Pulmonary artery endothelial cell (primary cell): ENCODE measurements around the gene SYTL3. TPM values are rescaled to one million over a fixed set of nuclear protein-coding genes. Genes with fewer than 3 reads are reported as not detected.
"Not testable (repeated sequence)": the region's sequence is repeated elsewhere in the genome, so short reads cannot be mapped to it uniquely, and the experiment has no call there.

Experiments used
- DNase-seq: peaks from one replicate; pipeline ENCODE4 v3.0.0-alpha.2; 2011; ENCODE audit warnings: low read depth, low spot score
- total RNA-seq: library from RNA; depleted of rRNA; stranded (reverse); fragments of >200 nt; gene quantifications from 2 replicates; pipeline ENCODE4 v1.2.3, GENCODE V29; 2014

The SYTL3 gene
- total RNA-seq, 1 donor from 2014 or later: 0.92 TPM

DNA sequence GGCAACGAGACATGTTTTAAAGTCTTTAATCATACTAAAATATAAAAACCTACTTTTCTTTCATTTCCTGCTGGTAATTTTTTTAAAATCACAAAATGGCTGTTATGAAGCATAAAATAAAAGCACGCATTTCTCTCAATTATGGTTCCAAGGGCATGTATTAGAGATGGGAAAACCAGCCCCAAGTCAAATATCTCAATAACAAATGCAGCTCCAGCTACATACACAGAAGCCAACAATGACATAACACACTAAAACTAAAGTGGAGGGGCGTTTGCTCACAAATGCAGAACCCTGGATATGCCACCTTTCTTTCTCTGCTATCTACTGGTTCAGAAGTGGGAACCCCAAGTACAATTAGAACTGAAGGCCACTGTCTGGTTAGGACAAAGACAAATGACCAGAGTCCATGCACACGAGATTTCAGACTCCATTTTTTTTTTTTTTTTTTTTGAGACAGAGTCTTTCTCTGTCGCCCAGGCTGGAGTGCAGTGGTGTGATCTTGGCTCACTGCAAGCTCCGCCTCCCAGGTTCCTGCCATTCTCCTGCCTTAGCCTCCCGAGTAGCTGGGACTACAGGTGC lies 141.5 kb downstream of the SYTL3 start:
- DNase-seq: no peak

GRCh38 chr6:158792505-158792904 lies 142.7 kb downstream of the SYTL3 start:
- DNase-seq: not testable (repeated sequence)

DNA sequence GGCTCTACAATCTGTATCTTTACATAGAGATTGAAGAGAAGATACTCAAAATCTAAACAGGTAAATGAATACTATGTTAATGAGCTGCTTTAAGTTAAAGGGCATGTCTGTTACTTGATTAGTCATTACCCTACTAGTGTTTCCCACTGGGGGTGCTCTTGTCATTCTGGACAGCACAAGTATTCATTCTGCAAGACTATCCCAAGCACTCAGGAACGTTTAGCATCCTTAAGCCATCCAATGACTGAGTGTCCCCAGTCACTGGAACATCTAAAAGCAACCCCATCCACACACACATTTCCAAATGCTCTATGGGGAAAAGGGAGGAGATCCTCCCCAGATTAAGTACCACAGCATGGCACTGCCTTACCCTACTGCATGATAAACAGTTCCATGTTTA lies 143.6 kb downstream of the SYTL3 start:
- DNase-seq: no peak

GRCh38 chr6:158795516-158795915 lies 145.7 kb downstream of the SYTL3 start:
- no peak for DNase-seq

- no peak for DNase-seq
These were observed 146.5 kb downstream of the SYTL3 start for GRCh38 chr6:158796353-158796752.

- DNase-seq: no peak
These were observed 147.8 kb downstream of the SYTL3 start for GRCh38 chr6:158797331-158798310.

DNA sequence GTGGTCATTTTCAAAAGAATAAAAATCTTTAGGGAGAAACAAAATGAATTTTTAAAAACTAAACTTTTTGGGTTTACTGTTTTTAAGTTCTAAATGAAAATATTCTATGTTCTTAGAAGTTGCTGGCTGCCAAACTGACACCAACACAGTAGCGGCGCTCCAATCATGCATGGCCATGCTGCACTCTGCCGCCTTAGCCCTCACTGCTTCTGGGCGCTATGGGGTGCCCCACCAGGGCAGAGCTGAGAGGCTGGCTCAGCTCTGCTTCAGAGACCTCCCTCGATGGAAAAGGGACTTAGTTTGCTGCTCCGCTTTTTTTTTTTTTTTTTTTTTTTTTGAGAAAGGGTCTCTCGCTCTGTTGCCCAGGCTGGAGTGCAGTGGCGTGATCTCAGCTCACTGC lies 148.5 kb downstream of the SYTL3 start:
- DNase-seq: no peak

DNA sequence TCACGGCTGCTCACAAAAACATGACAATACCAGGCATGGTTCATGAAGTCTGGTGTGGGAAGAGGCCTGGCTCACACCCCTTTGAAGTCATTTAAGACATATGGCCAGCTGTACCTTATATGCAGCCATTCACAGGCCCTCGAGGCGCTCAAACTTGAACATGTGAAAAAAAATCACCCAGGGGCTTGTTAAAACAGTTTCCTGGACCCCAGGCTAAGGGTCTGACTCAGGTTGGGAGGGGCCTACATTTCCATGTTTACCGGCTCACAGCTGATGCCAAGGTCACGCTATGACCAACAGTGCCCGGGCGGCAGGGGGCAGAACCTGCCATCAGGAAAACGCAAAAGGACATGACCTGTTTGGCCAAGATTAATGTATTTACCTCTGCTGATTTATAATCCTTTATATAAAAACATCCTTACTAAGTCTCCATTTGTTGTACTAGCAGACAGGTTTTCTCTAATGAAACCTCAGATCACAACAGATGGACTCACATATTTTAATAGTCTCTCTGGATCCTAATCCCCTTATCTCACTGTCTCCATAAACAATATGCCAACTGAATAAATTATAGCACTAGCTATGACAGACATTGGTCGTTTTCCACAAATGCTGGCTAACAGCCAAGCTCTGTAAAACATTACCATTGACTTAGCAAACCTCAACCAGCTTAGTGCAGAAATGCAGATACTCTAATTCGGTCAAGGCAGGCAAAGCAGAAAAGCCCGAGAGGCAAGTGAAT lies 149.4 kb downstream of the SYTL3 start:
- DNase-seq: no peak

DNA sequence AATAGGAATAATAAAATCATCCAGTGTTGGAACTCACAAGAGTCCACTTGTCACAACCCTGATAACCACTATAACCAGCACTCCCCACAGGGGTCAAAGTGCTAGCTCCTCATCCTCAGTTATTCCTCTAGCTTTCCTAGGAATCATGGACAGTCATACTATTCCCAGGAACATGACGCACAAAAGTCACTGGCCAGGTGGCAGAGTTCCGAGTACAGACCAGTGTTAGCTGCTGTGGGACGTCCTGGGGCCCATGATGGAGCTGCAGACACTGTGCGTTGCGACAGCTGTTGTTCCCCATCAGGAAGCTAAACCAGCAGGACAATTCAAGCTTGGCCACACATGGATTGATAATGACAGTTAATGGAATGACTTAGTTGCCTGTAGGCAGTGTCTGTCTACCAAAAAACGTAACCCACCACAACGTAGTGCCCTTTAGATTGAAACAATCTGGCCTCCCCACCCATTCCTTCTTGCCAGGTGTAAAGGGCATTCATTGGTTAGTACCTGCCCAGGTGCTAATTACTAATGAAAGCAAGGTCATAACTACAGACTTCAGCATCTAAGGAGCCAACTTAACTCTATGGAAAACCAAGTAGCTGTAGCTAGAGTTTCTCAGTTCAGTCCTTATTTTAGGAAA lies 151.9 kb downstream of the SYTL3 start:
- DNase-seq: no peak

DNA sequence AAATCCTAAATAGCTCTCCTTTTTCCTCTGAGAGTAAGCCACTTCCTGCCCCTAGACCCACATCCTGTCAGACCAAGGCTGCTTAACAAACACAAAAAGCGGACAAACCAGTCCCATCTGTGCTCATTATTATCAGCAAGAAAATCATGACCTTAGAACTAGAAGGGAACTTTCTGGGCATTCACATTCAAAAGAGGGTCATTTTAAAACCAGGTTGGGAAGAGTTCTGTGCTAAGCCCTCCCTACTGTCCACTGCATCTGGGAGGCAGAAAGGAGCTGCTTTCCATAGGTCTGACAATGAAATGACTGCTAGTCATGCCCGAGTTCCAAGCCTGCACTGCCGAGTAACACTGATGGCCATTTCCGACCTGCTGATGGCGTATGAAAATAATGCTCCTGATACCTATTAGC lies 153.9 kb downstream of the SYTL3 start:
- no peak for DNase-seq

DNA sequence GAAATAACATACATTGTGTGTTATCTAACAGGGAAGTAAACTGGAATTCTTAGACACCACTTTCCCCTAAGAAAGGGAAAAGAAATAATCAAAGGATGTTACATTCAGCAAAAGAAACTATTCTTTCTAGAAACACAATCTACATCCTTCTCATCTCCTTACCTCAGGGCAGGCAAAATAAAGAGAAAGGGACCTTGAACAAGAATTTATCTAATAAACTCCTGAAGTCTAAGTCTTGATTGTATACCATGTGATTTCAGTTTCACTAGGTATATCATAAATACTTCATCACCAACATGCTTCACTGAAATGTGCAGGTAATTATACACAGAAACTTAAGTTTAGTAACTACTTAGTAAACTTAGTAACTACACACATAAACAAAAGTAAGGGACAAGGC lies 154.4 kb downstream of the SYTL3 start:
- no peak for DNase-seq

- DNase-seq: no peak
These were observed 156.0 kb downstream of the SYTL3 start for GRCh38 chr6:158805698-158806377.

- DNase-seq: no peak
These were observed 157.9 kb downstream of the SYTL3 start for GRCh38 chr6:158807515-158808441.

DNA sequence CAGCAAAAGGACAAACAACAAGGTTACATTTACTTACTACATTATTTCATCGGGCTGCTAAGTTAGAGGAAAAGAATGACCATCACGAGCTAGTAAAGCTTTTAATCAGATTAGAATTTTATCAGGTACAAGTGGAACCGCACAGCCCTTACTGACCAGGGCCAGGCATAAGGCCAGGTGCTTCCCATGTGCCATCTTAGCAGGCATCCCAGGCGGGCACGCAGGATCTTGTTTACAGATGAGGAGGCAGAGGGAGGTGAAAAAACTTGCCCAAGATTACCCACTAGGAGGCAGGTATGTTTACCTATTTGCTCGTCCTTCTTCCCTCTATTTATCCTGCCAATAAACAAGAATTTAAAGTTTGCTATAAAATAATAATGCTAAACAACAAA lies 158.6 kb downstream of the SYTL3 start:
- no peak for DNase-seq

DNA sequence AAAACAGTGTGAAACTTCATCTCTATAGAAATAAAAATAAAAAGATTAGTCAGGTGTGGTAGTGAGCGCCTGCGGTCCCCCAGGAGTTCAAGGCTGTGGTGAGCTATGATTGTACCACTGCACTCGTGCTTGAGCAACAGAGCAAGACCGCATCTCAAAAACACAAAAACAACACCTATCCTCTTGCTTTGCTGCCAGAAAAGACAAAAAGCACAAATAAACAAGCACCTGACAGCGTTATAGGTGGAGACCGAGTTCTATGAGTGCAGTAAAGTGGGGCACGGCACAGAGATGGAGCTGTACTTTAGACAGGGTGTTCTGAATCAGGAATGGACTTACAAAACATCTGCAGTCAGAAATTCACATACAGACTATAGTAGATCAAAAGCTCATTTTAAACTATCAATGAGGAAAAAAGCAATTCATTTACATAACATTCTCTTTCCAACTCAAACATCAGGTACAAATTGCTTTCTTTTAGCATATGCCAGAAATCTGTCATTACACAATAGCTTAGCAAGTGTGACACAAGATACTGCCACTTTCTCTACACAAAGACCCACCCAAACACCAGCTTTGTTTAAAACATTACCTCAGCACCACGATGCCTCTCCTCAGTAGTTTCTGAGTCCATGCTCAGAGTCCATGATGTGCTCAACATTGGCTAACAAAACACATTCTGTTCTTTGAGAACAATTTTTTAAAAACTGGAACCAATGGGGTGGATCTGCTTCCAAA lies 159.3 kb downstream of the SYTL3 start:
- no peak for DNase-seq

DNA sequence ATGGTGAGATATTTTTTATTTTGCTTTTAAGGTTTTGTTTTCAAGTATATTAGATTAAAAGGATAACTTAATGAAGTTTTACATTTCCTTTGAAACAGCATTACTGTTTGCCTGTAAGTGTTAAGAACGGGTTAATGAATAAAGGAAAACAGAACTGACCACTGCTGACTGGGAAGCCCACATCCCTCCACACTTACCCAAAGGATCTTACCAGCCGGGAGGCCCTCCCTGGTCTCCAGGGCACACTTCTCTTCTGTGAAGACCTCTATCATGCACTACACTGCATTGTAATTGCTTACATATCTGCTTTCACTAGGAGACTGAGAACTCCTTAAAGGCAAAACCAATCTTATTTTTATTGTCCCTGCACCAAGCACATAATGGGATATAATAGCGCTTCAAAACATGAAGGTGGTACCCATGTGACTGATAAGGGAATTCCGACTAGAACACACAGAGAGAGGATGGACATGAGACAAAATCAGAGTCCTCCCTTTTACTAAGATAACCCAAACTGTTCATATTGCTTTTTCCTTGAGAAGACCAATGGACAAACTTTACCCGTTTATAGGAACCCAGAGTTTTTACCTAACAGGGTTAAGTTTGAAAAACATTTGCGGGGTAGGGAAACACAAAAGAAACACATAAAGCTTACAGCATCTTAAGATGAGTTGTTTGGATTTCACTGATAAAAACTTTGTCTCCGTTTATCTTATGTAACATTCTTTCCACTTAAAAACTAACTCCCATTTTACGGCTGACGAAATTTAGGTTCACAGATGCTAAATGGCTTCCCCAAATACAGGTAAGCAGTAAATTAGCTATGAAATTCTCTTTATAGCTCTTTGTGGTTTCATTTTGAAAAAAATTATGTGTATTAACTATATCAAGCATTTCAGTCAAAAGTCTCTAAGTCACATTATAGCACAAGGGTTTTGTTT lies 160.6 kb downstream of the SYTL3 start:
- no peak for DNase-seq

GRCh38 chr6:158812611-158813010 lies 162.8 kb downstream of the SYTL3 start:
- no peak for DNase-seq

DNA sequence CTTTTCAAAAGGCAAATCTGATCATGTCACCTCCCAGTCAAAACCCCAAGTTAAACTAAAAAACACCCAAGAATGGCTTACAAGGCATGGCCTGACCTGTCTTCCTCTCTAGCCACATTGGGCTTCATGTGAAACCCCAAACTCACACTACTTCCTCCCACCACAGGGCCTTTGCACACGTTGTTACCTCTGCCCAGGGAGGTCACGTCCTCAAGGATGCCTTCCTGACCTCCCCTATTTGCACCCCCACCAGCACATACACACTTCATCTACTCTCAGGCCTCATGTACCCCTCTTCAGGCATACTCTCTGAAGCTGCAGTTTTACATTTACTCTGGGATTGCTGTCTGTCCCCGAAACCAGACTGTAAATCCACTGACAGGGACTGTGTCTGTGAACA lies 163.2 kb downstream of the SYTL3 start:
- DNase-seq: no peak
